Loucy (cell line): ENCODE results near the gene TDRD10.

Source experiments
- CTCF ChIP-seq: fragments of 200-600 bp; sonication (generic); conservative IDR thresholded peaks from 2 replicates; pipeline ENCODE4 v1.5.1; 2014; ENCODE audit warnings: mild to moderate bottlenecking, antibody characterized with exemption, low read length
- EZH2phosphoT487 ChIP-seq: fragments of 200-600 bp; IDR thresholded peaks from 2 replicates; pipeline ENCODE4 v1.6.1; 2018; ENCODE audit warnings: antibody characterized with exemption, mild to moderate bottlenecking, moderate library complexity, borderline replicate concordance

GRCh38 chr1:154502066-154502743 is at the start of gene TDRD10, which contains the start of gene SHE:
- TF ChIP-seq CTCF: no peak
- TF ChIP-seq EZH2phosphoT487: no peak
